CD4-positive, alpha-beta T cell treated with Interleukin-4 for 4 hours (primary cell): ENCODE measurements around the gene LRRC4.

Experiments used
- DNase-seq: peaks from one replicate; pipeline ENCODE4 v3.0.0-alpha.2; 2020

LRRC4 gene

DNA sequence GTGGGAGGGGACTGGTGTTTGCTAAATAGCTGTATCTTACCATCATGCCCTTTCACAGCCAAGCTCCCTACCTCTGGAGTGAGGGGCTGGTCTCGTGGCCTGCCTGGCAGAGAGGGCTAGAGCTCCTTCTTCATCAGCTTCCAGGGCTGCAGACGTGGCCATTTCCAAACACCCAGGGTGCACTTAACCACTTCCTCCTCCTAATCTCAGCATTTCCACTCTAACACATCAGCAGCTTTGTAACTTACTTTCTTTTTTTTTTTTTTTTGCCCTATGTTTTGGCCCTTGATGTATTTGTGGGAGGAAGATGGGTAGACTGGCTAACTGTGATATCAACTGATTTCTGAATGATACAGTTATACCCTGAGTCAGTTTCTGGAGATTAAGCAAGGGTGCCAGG is 27.4 kb downstream of the LRRC4 start:
- no peak for DNase-seq

DNA sequence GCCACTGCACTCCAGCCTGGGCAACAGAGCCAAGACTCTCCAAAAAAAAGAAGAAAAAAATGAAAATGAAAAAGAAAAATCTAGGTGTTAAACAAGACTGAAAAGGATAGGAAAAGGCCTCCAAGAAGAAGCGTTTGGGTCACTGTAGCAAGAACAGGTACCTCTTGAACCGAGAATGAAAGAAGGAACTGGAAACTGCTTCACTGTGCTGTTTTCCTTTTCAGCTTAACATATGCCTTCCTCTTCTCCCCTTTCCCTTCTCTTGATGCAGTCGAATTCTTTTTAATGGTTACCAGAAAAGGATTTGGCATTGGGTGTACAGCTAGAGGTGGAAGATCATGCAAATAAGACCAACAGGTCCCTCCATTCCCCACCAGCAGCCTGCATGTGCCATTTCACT is 28.1 kb downstream of the LRRC4 start:
- no peak for DNase-seq

DNA sequence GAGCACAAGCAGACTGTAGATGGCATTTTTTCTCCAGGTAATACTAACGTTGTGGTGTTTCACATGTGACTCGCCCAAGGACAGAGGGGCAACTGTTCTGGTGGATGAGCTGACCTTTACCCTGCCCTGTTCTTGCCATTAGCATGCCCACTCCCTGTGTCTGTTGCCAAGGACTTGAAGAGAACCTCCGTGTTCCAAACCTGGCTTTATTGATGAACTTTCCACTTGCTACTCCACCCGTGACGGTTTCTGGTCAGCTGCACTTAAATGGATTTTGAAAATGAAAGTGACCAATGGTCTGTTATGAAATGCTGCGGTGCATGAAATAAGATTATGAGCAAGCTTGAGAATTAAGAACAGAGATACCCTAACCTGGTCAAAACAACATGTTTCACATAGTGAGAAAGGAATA is 30.4 kb downstream of the LRRC4 start:
- no peak for DNase-seq

DNA sequence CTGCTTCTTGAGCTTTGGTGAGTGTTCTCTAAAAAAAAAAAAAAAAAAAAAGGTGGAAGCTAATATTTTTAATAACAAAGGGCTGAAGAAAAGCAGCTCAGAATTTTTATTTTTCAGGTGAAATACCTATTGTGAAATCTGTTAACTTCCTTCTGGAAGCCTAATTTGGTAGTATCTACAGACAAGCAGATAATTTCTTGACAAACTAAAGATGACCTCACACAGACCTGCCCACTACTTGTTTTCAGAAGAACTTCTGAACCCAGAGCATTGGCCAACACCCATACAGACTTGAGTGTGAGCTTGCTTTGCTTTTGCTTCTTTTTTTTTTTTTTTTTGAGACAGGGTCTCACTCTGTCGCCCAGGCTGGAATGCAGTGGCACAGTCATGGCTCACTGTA is 31.2 kb downstream of the LRRC4 start:
- DNase-seq: no peak

DNA sequence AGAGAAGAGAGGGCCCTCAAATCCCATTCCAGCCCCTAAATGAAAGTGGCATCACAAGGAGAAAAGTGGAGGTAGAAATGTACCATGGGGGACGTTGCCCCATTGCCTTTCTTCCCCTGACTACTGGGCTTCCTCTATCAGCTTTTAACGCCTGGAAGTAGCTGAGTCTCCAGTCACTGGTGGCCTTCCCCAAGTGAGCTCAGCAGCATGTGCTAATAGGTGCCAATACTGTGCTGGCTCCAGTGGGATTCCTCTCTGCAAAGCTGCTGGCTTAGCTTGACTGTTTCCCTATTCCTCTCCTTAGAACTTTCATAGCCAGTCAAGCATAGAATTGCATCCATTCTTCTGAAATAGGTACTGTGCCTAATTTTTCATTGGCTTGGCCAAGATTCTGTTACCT is 32.6 kb downstream of the LRRC4 start:
- DNase-seq: no peak

DNA sequence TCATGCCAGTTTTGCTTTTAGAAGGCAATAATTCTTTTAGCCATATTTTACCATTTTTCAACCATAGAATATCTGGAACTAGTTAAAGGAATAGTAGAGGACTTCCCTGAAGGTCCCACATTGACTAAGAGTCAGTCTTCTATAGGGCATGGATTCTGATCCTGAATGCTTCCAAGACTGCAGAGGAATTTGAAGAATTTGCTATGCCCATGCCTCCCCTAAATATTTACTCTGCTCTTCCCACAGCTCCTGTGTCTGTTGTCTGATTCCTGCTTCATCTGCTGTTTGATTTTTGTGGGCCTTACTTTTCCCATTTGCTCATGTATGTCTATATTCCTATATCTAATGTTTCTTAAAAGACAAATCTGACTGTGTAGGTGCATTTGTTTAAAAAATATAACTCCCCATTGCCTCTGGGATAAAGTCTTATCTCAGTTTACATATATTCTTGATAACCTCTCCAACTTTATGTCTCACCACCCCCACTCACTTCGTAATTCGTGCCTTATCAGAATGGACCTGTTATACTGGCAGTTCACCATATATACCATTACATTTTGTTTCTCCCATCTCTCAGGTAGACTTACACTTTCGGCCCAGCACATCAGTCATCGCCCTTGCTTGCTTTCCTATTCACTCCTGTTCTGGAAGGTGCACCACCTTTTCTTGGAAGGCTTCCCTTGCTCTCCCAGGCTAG is 33.9 kb downstream of the LRRC4 start:
- DNase-seq: no peak

DNA sequence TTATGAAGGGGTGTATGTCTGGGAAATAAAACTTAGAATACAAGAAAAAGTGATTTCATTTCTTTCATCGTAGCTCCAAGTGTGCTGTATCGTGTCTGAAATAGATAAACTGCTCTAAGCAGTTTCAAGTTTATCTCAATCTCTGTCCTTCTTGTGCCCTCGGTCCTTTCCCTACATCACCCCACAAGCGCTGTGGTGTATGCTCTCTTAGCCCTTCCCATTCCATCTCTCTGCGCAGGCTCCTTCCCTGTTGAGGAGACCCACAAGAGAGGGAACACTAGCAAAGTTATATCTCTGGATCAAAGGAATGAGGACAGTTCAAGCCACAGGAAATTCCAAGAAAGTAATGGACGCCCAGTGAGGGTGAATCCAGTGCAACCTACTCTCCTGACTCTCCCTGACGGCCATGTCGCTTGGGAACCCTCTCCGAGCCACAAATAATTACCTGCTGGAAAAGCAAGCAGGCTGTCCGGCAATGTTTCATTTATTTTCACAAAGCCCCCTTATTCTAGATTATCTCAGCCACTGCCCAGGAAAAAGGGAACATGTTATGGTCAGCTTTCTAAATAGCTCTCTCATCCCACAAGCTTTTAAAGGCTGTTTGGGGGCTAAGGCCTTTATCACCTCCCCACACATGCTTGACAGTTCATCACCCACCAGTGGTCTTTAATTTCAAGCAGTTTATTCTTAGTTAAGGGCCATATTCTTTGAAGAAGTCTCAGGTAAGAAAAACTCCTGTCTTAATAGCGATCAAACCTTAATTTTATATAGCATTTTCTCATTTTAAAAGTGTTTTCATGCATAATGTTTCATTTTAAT is 34.8 kb downstream of the LRRC4 start:
- DNase-seq: no peak

DNA sequence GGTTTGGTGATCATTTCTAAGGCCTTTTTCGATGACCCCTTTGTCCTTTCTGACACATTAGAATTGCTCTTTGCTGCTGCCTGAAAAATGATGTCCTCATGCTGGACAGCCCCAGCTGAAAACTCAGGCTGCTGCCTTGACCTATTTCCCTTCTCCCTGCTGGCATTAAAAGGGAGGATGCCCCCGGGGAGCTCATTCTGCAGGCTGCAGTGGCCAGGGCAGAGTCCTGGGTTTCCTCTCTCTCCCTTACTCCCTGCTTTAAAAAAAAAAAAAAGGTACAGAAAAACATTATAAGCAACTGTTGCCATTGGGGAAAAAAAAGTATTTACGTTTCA is 35.4 kb downstream of the LRRC4 start:
- DNase-seq: no peak

DNA sequence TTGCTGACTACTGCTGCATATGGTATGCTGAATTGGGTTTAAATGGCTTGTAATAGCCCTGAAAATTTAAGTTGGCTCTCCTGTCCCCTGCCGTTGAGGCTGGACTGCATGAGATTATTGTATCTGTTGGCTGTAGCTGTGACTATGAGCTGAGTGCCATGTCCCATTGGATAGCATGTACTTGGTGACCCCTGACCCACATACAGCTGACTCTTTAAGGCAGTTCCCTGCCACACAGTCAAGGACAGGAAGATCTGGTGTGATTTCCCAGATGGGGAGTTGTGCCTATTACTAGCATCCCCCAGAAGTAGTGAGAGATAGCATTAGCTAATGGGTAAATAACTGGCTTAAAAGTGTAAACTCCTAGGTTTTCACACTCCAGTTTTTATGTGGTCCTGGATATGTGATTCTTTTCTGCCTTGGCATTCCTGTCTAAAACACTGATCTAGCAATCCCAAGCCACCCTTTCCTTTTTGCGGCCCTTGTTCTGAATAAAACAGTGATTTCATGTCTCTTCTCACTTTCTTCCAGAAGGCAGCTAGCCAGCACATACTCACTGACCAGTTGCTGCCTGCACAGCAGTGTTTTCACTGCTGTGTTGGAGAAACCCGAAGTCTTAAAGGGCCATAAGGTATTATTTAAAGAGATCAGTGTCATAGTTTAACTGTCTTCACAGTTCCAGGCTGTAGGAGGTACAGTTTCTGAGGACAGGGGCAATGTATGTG is 35.9 kb downstream of the LRRC4 start:
- no peak for DNase-seq

DNA sequence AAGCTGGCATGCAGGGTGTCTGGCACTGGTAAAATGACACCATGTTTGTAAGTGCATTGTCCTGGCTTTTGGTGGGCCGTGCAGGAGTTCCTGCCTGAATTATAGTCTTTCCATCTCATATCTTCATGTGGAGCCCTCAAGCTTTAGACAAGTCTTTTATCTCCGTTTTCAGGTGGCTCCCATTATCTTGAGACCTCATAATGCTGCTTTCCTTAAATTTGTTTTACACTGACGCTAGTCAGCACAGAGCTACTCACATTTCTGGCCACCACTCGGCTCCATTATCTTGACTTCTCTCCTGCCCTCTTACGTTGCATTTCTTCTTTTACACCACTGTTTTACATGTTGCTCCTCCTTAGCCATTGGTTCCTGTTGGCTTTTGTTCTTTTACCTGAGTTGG is 37.2 kb downstream of the LRRC4 start:
- no peak for DNase-seq

DNA sequence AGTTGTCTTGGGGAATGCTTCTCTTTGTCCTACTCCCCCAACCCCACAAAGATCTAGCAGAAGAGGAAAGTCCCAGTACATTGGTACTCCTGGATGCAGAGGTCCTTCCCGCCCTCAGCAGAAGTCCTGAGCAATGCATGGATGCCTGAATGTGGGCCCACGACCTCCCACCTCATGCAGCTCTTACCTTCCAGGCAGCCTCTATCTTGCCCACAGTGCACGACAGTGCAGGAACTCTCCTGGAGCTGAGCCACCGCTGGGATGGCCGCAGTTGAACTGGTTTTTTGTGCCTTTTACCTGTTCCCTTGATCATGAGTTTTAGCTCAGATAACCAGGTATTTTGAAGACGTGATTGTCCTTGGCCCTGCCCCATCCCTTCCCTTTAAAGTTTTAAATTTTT is 37.9 kb downstream of the LRRC4 start:
- DNase-seq: no peak

DNA sequence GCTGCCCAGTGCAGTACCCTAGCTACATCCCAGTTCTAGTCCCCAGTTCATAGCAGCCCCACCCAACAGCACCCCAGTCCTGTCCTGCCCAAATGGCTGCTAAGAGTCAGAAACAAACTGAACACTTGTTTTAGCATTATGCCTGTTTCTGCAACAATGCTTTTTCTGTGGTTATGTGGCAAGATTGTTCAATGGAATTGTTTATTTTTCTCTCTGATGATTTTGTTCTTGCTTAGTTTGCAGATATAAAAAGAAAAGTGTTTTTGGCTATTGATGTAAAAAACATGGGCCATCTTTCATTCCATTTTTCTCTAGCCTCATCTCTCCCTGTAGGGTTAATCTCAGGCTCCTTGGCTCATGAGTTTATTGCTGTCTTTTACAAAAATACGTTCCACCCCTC is 42.5 kb downstream of the LRRC4 start:
- no peak for DNase-seq

DNA sequence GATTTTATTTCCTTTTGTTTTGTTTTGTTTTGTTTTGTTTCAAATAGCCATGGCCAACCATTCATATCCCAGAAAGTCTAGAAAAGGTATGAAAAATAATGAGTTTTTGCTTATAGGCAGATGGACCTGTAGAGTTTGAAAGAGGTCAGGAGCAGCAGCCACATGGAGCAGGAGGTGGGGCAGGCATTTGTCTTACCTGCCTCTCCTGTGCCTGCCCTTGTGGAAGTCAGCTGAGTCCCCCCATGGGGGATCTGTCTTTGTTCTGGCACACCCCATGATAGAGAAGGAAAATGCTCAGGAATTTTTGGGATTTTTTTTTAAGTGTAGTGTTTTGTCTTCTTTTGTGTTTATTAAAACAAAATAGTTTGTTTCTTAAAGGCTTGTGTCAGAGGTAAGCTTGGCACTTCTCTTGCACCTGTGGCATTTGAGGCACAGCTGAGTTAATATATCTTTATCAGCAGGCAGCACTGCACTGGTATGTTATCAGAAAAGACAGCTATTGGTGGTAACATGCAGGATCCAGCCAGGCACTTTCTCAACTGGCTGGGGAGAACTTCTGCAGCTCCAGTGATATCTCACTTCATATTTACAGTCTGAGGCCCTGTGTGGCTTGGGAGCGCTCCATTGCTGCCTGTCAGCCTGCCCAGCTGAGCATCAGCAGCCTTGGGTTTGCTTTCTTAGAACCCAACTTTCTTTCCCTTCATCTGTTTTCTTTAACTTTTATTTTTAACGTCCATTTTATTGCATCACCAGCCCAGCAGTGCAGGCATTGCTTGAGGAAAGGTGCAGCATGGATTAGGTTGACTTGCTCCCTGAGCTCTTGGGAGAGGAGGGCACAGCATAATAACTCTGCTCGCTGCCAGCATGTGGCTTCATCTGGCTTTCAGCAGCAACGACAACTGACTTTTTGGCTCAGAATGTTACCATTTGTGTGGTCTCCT is 44.4 kb downstream of the LRRC4 start:
- DNase-seq: no peak

DNA sequence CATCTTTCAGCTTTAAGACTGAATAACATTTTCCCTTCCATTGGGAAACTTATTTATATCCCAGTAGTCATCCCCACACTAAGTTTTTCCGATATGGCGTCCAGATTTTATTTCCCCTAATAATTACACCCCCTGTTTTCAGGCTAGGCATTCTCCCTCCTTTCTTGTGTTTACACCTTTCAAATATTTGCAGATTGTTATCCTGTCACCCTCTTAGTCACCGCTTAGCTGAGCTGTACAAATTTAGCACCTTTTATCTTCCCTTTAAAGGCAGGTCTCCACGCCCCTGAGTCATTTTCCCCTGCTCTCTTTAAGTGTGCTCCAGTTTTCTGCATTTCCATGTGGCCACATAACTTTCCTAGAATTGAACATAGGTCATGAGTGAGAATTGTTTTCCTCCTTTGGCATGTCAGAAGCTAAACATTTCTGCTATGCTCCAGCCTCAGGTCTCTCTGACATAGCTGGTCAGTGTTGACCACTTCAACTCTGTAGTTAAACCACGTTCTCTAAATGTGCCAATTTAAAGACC is 47.4 kb downstream of the LRRC4 start:
- no peak for DNase-seq

DNA sequence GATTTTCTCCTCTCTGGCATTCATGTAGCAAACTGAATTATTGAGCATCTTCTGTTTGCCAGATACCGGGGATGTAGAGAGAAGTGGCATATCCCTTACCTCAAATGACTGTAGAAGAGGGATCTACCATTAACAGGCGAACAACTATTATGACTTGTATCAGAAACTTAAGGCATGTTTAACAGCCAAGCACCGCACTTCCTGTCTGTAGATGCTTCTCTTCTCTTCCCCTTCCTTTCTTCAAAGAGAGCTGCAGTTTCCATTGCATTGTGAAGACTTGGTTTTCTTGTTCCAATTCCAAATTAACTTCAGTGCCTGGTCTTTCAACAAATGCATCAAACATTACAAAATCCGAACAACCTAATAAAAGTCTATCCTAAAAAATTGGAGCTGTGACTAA is 49.3 kb downstream of the LRRC4 start:
- no peak for DNase-seq

DNA sequence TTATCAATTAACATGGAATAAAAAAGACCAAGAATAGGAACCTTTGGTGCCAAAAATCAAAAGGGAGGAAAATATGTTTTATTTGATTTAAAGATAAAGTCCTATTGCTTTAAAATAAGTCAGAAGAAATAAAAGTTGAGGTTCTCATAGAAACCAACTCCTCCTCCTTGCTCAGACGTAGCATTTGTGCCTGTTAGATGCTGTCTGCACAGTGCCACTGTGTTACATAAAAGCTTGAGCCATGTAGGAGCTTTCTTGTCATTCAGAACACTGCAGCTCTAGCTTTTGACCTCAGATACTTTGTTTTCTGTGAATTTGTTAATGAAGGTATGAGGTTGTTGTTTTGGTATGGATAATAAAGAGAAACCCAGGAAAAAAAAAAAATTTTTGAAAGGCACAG is 50.3 kb downstream of the LRRC4 start:
- no peak for DNase-seq

DNA sequence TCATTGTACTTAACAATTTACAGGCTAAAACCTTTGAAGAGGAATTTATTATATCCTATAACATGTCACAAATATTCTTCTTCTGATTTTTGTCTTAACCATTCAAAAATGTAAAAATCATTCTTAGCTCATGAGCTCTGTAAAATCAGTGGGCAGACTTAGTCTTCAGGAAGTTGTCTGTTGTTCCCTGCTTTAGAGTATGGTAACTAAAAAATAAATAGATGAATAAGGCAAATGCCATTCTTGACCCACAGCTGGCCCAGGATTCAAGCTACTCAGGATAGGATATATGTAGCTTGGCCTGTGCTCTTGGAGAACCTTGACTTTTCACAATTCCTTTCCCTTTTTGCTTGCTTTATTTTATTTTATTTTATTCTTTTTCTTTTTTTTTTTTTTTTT is 51.5 kb downstream of the LRRC4 start:
- no peak for DNase-seq

DNA sequence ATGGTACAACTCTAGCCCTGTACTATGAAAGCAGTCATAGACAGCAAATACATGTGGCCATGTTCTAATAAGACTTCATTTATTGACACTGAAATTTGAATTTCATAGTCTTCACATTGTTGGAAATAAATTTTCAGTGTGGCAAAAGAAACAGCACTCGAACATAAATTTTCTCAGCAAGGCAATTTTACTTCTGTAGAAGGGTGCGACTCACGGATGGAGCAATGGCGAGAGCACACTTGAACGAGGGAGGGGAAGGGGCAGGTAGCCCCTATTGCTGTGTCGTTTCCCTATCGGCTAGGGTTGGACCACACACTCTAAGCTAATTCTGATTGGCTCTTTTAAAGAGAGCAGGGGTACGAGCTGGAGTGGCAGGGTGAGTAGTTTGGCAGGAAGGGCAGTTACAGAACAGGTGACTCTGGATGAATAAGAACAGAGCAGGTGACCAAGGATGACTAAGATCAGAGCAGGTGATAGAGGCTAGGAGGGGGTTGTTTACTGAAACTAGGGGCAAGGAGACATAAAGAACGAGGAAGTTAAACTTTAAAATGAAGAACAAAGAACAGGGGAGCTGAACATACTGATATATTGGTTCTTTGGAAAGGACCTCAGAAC is 52.0 kb downstream of the LRRC4 start:
- no peak for DNase-seq

DNA sequence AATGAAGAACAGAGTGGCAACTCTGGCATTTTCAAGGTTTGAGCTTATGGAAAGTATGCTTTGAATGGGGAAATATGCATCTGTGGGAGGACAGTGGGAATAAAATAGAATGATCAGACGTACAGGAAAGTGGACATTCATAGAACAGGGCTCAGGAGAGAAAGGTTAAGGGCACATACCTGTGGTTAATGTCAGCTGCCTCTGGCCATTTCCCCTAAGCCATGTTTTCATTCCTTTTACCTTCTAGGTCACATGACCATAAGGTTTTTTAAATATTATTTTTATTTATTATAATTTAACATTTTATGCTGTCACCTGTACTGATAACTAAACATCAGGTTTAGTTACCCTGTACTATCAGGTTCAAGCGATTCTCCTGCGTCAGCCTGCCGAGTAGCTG is 52.8 kb downstream of the LRRC4 start:
- DNase-seq: no peak
